BLaER1 treated with 17β-estradiol and CSF1 and Interleukin-3, amounts not matched to agents 10 nM and 100 nM (cell line): ENCODE data around the gene RASAL2.

Experiments used
- H3K27ac ChIP-seq, 11 experiments: shearing (Covaris generic); formaldehyde crosslinking; 2 replicates each; pipeline ENCODE4 v1.8.1; 2022
- H3K27me3 ChIP-seq, 11 experiments: shearing (Covaris generic); formaldehyde crosslinking; 2 replicates each; pipeline ENCODE4 v1.8.1; 2022
- H3K36me3 ChIP-seq, 11 experiments: shearing (Covaris generic); formaldehyde crosslinking; 2 replicates each; pipeline ENCODE4 v1.8.1; 2022
- H3K4me1 ChIP-seq, 10 experiments: shearing (Covaris generic); formaldehyde crosslinking; 2 replicates each; pipeline ENCODE4 v1.8.1; 2022
- H3K4me2 ChIP-seq, 11 experiments: shearing (Covaris generic); formaldehyde crosslinking; 2 replicates each; pipeline ENCODE4 v1.8.1; 2022
- H3K4me3 ChIP-seq, 10 experiments: shearing (Covaris generic); formaldehyde crosslinking; 2 replicates each; pipeline ENCODE4 v1.8.1; 2022
- H3K9ac ChIP-seq, 11 experiments: shearing (Covaris generic); formaldehyde crosslinking; 2 replicates each; pipeline ENCODE4 v1.8.1; 2022
- H3K9me3 ChIP-seq, 11 experiments: shearing (Covaris generic); formaldehyde crosslinking; replicated peaks in 1 of 11; 2 replicates each; pipeline ENCODE4 v1.8.1; 2022
- H4K20me1 ChIP-seq, 11 experiments: shearing (Covaris generic); formaldehyde crosslinking; 2 replicates each; pipeline ENCODE4 v1.8.1; 2022
- Cebpa-rat ChIP-seq, 11 experiments: shearing (Covaris generic); IDR thresholded peaks; 2 replicates each; pipeline ENCODE4 v1.8.1; 2022

RASAL2 gene

GRCh38 chr1:178367151-178367550 is 273.2 kb downstream of the RASAL2 start:
- Histone ChIP-seq H3K4me3 (no peak overlapping the region), H3K4me1 (peaks cover 0 to 23% (median 12%) of the 10 kb centered on the region in 10 experiments; a peak in 12 of 20 replicates), H3K27ac (no peak overlapping the region), H3K36me3 (no peaks in the 10 kb centered on the region), H3K9me3 (no peaks in the 10 kb centered on the region), H3K27me3 (no peaks in the 10 kb centered on the region), H3K9ac (no peak overlapping the region), H3K4me2 (peak overlapping the region in 2 of 11 experiments; percentile 19 to 48; a peak in 1 of 22 replicates), H4K20me1 (peaks cover 0 to 6% (median 0%) of the 10 kb centered on the region in 11 experiments; a peak in 1 of 22 replicates)
- TF ChIP-seq Cebpa-rat (IDR thresholded peaks at IDR 0.05) = no peak

DNA sequence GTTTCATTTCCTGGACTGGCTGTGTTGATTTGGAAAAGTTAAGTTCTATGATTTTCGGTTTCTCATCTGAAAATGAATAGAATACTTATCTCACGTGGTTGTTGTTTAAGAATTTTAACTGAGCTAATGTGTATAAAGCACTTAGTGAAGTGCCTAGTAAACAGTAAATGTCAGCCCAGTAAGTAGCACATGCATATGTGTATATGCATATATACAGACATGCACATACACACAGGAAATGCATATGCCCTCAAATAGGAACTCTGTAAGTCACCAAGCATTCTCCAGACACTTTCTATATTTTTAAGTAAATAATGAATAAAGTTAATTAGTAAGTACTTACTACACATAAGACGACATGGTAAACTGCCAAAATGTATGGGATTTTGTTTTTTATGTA is 274.3 kb downstream of the RASAL2 start:
- H3K4me3 ChIP-seq = no peak overlapping the region
- peaks cover 0 to 6% (median 0%) of the 10 kb centered on the region in 11 experiments; a peak in 1 of 22 replicates for H4K20me1 ChIP-seq
- no peaks in the 10 kb centered on the region for H3K27me3 ChIP-seq
- H3K9me3 ChIP-seq = no peaks in the 10 kb centered on the region
- no peak for TF ChIP-seq Cebpa-rat (IDR thresholded peaks at IDR 0.05)
- peaks cover 0 to 23% (median 12%) of the 10 kb centered on the region in 10 experiments; a peak in 12 of 20 replicates for H3K4me1 ChIP-seq
- no peak overlapping the region for H3K9ac ChIP-seq
- no peak overlapping the region for H3K4me2 ChIP-seq
- no peaks in the 10 kb centered on the region for H3K36me3 ChIP-seq
- H3K27ac ChIP-seq = no peak overlapping the region

DNA sequence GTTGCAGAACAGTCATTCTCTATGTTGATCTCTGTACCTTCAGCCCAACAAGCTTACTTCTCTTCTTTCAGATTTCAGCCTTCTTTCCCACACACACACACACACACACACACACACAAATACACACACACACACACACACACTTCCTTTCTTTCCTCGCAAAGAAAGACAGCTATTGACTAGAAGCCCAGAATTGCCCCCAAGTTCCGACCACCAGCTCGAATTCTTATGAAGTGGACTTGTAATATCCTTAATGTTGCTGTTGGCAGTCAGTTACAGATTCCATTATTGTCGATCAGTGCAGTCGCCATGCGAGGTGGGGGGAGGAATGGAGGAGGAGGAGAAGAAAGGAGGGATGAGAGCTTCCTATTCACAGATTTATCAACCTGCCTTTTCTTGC is 277.3 kb downstream of the RASAL2 start:
- TF ChIP-seq Cebpa-rat (IDR thresholded peaks at IDR 0.05) = no peak
- no peaks in the 10 kb centered on the region for H3K9me3 ChIP-seq
- no peak overlapping the region for H3K9ac ChIP-seq
- no peak overlapping the region for H3K4me3 ChIP-seq
- H3K27ac ChIP-seq = no peak overlapping the region
- peak overlapping the region in 6 of 11 experiments; percentile 2 to 37 (median 16); a peak in 5 of 22 replicates for H3K4me2 ChIP-seq
- peaks cover 0 to 19% (median 9%) of the 10 kb centered on the region in 10 experiments; a peak in 10 of 20 replicates for H3K4me1 ChIP-seq
- H3K36me3 ChIP-seq = no peaks in the 10 kb centered on the region
- no peaks in the 10 kb centered on the region for H3K27me3 ChIP-seq
- no peaks in the 10 kb centered on the region for H4K20me1 ChIP-seq

DNA sequence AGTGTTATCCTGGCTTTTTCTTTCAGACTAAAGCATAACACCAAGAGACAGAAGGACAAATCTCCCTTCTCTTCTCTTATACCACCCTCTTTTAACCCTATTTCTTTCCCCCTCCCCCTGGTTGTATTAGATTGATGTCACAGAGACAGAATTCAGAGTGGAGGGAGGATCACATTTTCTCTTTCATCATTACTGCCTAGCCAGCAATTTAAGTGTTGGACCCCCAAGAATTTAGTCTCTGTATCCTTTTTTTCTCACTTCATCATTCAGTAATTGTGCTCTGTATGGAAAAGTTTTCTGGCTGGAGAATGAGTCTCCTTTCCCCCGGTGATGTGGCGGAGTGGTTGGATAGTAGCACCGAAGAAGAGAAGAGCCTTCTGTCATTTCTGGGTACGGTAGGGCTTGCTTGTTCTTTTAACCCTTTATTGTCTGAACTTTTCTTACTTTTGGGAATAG is 278.1 kb downstream of the RASAL2 start:
- no peaks in the 10 kb centered on the region for H3K9me3 ChIP-seq
- peak overlapping the region in 5 of 11 experiments; percentile 0 to 37 (median 11); a peak in 6 of 22 replicates for H3K4me2 ChIP-seq
- peaks cover 0 to 12% (median 2%) of the 10 kb centered on the region in 10 experiments; a peak in 9 of 20 replicates for H3K4me1 ChIP-seq
- H3K27ac ChIP-seq = no peak overlapping the region
- H3K9ac ChIP-seq = no peak overlapping the region
- no peak overlapping the region for H3K4me3 ChIP-seq
- no peaks in the 10 kb centered on the region for H3K27me3 ChIP-seq
- no peak for TF ChIP-seq Cebpa-rat (IDR thresholded peaks at IDR 0.05)
- H3K36me3 ChIP-seq = no peaks in the 10 kb centered on the region
- H4K20me1 ChIP-seq = no peaks in the 10 kb centered on the region

DNA sequence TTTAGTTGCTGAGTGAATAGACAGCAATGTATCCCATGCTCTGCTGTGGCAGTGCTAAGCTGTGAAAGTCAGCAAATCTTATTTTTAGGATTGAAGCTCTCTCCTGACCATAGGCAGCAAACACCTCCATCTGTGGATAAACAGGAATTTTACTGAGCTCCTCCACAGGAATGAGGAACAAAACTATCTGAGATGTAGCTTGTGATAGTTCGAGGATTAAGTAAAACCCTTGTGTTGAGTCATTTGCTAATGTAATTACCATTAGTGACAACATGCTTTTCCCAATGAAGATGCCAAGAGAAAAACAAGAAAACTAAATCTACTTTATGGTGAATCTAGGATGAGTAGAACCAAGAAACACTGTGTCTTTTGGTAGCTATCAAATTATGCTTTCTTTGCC is 280.1 kb downstream of the RASAL2 start:
- Histone ChIP-seq H3K4me1 (peaks cover 0 to 15% (median 1%) of the 10 kb centered on the region in 10 experiments; a peak in 8 of 20 replicates), H3K9ac (no peak overlapping the region), H3K4me3 (no peak overlapping the region), H3K27me3 (no peaks in the 10 kb centered on the region), H4K20me1 (no peaks in the 10 kb centered on the region), H3K36me3 (no peaks in the 10 kb centered on the region), H3K4me2 (no peak overlapping the region), H3K27ac (no peak overlapping the region), H3K9me3 (no peaks in the 10 kb centered on the region)
- TF ChIP-seq Cebpa-rat (IDR thresholded peaks at IDR 0.05) = no peak

DNA sequence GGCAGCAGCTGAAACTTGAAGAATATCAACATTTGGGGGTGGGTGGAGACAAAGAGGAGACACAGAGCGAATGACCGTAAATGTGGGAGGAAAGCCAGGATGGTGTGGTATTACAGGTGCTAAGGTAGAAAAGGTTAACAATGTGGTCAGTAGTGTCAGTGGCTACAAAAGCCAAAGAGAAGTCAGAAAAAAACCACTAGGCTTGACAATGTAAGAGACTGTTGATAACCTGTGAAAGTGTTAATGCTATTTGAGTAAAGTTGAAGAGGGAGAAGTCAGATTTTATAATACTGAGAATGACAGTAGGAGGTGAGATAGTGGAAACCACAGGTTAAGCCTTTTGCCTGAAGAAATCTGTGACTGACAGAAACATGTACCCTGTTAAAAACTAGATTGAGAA is 282.1 kb downstream of the RASAL2 start:
- Histone ChIP-seq H3K9me3 (peaks cover 0 to 5% (median 0%) of the 10 kb centered on the region in 11 experiments; a peak in 2 of 22 replicates), H3K27ac (no peak overlapping the region), H3K4me2 (no peak overlapping the region), H3K27me3 (no peaks in the 10 kb centered on the region), H3K4me3 (no peak overlapping the region), H3K9ac (no peak overlapping the region), H3K36me3 (no peaks in the 10 kb centered on the region), H3K4me1 (peaks cover 0 to 15% (median 1%) of the 10 kb centered on the region in 10 experiments; a peak in 8 of 20 replicates), H4K20me1 (no peaks in the 10 kb centered on the region)
- TF ChIP-seq Cebpa-rat (IDR thresholded peaks at IDR 0.05) = no peak

- 0 out of 22 replicates have a peak, but pooled peaks cover 0 to 3% (median 0%) of the 10 kb centered on the region in 11 experiments for H4K20me1 ChIP-seq
- no peak for TF ChIP-seq Cebpa-rat (IDR thresholded peaks at IDR 0.05)
- H3K36me3 ChIP-seq = no peaks in the 10 kb centered on the region
- H3K27ac ChIP-seq = no peak overlapping the region
- peaks cover 0 to 5% (median 0%) of the 10 kb centered on the region in 11 experiments; a peak in 2 of 22 replicates for H3K9me3 ChIP-seq
- H3K9ac ChIP-seq = no peak overlapping the region
- H3K4me1 ChIP-seq = peaks cover 0 to 8% (median 0%) of the 10 kb centered on the region in 10 experiments; a peak in 7 of 20 replicates
- no peaks in the 10 kb centered on the region for H3K27me3 ChIP-seq
- no peak overlapping the region for H3K4me3 ChIP-seq
- H3K4me2 ChIP-seq = no peak overlapping the region
These were observed 285.9 kb downstream of the RASAL2 start for GRCh38 chr1:178379807-178380206.

- Histone ChIP-seq H3K27me3 (no peaks in the 10 kb centered on the region), H3K9me3 (peaks cover 0 to 5% (median 0%) of the 10 kb centered on the region in 11 experiments; a peak in 2 of 22 replicates), H4K20me1 (peaks cover 0 to 9% (median 0%) of the 10 kb centered on the region in 11 experiments; a peak in 1 of 22 replicates), H3K9ac (no peak overlapping the region), H3K27ac (no peak overlapping the region), H3K4me2 (no peak overlapping the region), H3K4me1 (peaks cover 0 to 3% (median 0%) of the 10 kb centered on the region in 10 experiments; a peak in 7 of 20 replicates), H3K4me3 (no peak overlapping the region), H3K36me3 (no peaks in the 10 kb centered on the region)
- TF ChIP-seq Cebpa-rat (IDR thresholded peaks at IDR 0.05) = no peak
These were observed 288.5 kb downstream of the RASAL2 start for GRCh38 chr1:178382372-178382771.

- Histone ChIP-seq H3K27me3 (no peaks in the 10 kb centered on the region), H3K4me3 (no peak overlapping the region), H4K20me1 (peaks cover 0 to 10% (median 0%) of the 10 kb centered on the region in 11 experiments; a peak in 1 of 22 replicates), H3K4me1 (0 out of 20 replicates have a peak, but pooled peaks cover 0 to 1% (median 0%) of the 10 kb centered on the region in 10 experiments), H3K36me3 (no peaks in the 10 kb centered on the region), H3K4me2 (no peak overlapping the region), H3K27ac (no peak overlapping the region), H3K9me3 (no peaks in the 10 kb centered on the region), H3K9ac (no peak overlapping the region)
- TF ChIP-seq Cebpa-rat (IDR thresholded peaks at IDR 0.05) = no peak
These were observed 291.8 kb downstream of the RASAL2 start for GRCh38 chr1:178385662-178386061.
